GM18867 (cell line): ENCODE results near the gene EFNA3.

Experiments
- ATAC-seq: cut with Tn5 transposase; IDR thresholded peaks from one replicate; pipeline ENCODE4 v1.9.1; 2021; ENCODE audit warnings: mild to moderate bottlenecking, moderate library complexity; ENCODE audit not compliant: unreplicated experiment

The EFNA3 gene

GRCh38 chr1:155048449-155049334 lies 29.9 kb upstream of the EFNA3 start:
- no peak for ATAC-seq

GRCh38 chr1:155049651-155050559 lies 28.7 kb upstream of the EFNA3 start:
- no peak for ATAC-seq

DNA sequence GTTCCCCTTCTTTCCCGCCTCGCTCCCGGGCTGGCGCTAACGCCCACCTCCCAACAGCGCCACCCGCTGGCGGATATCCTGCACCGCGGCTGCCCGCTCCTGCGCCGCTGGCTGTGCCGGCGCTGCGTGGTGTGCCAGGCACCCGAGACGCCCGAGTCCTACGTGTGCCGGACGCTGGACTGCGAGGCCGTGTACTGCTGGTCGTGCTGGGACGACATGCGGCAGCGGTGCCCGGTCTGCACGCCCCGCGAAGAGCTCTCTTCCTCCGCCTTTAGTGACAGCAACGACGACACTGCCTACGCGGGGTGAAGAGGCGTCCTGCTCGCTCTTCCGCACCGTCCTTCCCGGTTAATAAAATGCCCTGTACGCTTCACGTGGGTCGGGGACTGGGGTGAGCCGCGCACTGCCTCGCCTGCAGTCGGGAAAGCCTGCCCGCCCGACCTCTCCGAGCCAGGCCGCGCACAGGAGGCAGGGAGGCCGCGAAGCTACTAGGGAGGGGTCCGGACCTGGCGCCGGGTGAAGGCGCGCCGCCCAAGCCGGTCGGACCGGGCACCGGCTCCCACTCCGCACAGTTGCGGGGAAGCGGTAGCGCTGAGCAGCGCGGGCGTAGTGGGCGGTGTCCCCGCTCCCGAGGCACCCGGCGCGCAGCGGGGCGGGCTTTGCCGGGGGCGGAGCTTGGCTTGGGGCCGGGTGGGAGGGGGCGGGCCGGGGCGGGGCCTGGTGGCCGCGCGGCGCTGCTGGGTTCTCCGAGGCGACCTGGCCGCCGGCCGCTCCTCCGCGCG lies 27.9 kb upstream of the EFNA3 start, which contains the start of gene ADAM15:
TSS of gene ADAM15 (plus strand) at position 757 of the 782 bp plus-strand sequence. CDS start 71 bp downstream, outside the sequence.
- ATAC-seq = peak; percentile 64

DNA sequence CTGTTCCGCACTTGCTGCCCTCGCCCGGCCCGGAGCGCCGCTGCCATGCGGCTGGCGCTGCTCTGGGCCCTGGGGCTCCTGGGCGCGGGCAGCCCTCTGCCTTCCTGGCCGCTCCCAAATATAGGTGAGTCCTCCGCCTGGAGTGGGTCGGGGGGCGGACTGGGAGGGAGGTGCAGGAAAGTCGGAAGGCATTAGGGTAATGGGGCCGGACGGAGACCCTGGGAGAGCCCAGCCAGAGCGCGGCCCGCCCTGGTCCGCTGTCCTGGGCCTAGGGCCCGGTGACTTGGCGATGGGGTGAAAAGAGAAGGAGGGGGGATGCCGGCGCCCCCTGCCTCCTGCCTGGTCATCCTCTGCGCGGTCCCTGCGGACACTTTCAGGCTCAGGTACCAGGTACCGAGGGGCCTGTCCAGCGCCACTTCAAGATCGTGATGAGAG lies 27.3 kb upstream of the EFNA3 start:
- ATAC-seq = no peak

DNA sequence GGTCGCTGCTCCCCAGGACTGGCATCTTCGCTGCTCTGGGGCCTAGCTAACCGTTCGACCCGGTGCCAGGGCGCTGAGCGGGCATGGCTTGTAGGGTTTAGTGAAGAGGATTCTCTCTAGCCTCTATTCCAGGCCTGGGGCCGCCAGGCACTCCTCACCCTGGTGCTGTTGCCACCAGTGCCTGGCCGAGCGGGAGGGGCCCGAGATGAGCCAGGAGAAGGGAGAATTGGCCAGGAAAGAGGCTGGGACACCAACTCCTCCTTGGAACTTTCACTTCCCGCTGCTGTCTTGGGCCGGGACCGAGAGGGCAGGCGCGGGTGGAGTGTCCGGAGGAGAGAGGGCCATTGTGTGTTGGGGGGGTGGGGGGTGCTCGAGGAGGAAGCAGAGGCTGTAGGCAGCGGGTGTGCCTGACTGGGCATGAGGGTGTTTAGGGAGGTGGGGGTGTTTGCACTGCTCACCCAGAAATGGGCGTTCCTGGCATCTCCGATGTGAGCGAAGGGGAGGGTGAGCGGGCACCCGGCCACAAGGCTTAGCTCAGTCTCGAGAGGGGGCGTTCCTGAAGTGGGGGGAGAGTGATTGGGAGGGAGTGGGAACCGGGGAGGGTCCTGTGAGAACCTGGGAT lies 26.7 kb upstream of the EFNA3 start:
- ATAC-seq = peak; percentile 9

DNA sequence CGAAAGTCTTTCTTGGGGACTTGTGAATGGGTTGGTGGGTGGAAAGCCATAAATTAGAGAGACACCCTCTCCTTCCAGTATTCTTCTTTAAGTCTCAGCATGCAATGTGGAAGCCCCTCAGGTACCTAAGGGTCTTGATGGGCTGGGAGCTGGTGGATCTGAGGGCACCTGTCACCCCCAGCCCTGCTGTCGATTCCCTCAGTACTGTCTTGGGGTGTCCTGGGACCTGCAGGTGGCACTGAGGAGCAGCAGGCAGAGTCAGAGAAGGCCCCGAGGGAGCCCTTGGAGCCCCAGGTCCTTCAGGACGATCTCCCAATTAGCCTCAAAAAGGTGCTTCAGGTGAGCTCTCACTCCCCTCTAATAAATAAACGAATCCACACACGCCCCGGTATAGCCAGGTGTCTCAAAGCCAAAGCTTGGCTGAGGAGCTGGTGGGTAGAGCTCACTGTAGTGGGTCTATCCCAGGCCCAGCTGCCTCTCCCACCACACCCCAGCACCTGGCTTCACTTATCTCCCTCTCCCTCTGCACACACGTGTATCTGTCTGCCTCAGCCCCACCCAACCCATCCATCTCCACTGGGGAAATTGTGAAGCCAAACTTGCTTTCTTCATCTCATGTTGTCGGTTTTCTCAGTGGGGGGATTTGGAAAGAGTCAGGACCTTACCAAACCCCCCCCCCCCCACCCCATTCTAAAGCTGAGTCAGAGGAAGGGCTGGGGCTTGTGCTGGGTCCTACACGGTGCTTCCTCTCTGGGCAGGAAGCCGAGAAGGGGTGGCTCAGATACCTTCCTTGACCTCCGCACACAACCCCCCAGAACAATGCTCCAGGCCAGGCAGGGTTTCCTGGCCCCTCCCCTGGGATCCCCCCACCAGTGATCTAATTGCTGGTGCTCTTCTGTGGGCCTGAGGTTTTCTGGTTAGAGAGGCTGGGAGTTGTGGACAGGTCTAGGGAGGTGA lies 25.9 kb upstream of the EFNA3 start:
- ATAC-seq = no peak

DNA sequence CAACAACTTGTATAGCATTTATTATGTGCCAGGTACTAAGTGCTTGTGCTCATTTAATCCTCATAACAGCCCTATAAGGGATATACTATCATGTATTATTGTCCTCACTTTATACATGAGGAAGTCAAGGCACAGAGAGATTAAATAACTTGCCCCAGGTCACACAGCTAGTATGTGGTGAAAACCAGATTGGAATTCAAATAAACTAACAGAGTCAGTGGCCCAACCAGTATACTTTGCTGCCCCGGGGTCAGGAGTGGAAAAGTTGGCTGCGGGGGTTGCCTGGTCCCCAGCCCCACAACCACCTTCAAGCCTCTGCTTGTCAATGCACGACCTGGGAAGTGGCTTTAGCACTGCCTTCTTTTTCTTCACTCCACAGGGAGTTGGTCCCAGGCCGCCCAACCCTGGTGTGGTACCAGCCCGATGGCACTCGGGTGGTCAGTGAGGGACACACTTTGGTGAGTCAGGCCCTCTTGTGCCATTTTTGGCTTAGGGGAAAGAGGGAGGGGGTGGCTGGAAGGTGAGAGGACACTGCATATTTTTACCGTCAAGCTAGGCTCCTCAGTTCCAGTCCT lies 25.0 kb upstream of the EFNA3 start:
- ATAC-seq = no peak

GRCh38 chr1:155057104-155057503 lies 21.5 kb upstream of the EFNA3 start:
- no peak for ATAC-seq

GRCh38 chr1:155057788-155058211 lies 20.8 kb upstream of the EFNA3 start:
- no peak for ATAC-seq

DNA sequence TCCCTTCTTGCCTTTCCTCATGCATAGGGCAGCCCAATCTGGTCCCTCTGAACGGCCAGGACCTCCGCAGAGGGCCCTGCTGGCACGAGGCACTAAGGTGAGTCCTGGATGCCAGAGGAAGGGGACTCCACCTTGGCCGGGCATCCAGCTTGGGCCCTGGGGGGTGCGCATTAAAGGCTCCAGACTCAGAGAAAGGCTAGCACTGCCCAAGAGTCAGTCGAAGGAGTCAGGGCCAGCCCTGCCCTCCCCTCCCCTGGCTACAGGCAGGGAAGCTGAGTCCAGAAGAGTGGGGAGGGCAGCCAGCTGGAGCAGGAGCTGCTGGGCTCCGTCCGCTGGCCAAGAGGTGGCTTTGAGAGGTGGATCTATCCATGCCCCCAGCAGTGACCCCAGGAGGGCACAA lies 17.9 kb upstream of the EFNA3 start:
- ATAC-seq = no peak

DNA sequence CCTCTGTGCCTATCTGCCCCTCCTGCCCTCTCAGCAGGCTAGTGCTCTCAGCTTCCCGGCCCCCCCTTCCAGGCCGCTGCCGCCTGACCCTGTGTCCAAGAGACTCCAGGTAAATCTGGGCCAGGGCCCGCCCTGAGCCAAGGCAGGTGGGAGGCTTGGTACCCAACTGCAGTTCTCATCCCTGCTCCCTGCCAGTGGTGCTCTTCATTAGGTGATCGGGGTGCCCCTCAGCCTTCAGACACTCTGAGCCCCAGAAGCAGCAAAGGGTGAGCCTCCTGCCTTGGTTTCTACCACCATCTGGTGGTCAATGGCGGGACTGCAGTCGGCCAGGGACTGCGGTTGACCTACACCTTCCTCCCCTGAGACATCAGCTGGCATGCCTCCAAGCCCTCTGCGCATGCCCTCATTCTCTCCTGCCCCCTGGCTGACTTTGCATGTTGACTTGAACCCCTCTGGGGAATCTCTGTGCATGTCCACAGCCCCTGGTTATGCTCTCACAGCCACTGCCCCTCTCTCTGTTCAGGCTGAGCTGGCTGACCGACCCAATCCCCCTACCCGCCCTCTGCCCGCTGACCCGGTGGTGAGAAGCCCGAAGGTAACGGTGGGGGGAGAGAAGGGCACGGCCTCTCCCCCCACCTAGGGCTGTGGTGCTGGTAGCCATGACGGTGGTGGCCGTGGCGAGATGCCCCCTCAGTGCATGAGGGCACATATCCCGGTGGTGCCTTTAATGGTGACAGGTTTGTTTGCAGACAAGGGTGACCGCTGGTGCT lies 17.1 kb upstream of the EFNA3 start:
- ATAC-seq = peak; percentile 43

- no peak for ATAC-seq
These were observed 16.4 kb upstream of the EFNA3 start for GRCh38 chr1:155062151-155062686.

DNA sequence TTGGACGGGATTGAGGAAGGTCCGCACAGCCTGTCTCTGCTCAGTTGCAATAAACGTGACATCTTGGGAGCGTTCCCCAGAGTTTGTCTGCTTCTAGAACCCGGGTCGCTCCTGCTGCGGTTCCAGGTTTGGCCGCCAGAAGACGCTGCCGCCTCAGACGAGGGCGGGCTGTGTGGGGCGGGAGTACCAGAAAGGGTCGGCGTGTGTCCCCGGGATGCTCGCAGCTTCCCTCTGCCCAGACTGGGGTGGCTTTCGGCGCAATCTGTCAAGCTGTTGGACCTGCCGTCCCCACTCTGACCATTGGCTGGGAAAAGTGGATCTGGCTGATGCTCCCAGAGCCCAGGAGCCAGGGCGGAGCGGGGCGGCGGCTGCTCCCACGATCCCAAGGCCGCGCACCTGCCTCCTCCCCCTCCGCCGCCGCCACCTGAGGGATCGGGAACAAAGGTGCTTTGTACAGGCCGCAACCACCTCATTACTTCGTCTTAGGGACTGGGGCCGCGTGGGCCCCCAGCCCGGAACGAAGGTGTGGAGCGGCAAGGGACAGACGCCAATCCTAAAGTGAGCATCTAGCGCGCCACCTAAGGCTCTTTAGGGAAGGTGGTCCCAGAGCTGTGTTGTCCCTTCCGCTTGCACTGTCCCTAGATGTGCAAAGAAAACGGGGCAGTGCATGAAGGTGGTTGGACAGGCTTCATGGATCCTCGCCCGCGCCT lies 15.8 kb upstream of the EFNA3 start:
- peak; percentile 10 for ATAC-seq

DNA sequence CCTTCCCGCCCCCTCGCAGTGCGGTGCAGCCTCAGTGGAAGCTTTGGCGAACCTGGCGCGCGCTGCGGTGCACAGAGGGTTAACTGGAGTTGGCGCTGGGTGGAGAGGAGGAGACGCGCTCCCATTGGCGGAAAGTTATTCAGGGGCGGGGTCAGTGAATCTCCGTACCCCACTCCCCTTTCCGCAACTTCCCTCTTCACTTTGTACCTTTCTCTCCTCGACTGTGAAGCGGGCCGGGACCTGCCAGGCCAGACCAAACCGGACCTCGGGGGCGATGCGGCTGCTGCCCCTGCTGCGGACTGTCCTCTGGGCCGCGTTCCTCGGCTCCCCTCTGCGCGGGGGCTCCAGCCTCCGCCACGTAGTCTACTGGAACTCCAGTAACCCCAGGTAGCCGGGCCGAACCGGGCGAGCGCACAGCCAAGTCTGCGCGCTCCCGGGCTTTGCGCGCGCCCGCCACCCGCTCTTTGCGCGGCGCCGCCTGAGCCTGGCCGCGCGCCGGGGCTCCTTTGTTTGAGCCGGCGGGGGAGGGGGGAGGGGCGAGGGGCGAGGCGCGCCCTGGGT lies 15.0 kb upstream of the EFNA3 start, which contains the start of gene EFNA4:
TSS of gene EFNA4 (plus strand) at position 191 of the 561 bp plus-strand sequence. CDS start at position 275, 84 bp downstream.
- peak; percentile 69 for ATAC-seq

- no peak for ATAC-seq
These were observed 14.4 kb upstream of the EFNA3 start for GRCh38 chr1:155064111-155064831.

GRCh38 chr1:155064832-155065429 lies 13.7 kb upstream of the EFNA3 start:
- no peak for ATAC-seq
